Neural progenitor cell (in vitro differentiated cells): ENCODE measurements around the gene ARHGEF39.

Experiments used
- CTCF ChIP-seq: fragments of 200-600 bp; sonication (generic); IDR thresholded peaks from 2 replicates; pipeline ENCODE4 v1.5.1; 2017; ENCODE audit warnings: antibody characterized with exemption, mild to moderate bottlenecking
- EZH2 ChIP-seq: fragments of 200-600 bp; sonication (generic); IDR thresholded peaks from 2 replicates; pipeline ENCODE4 v1.6.1; 2017; ENCODE audit warnings: antibody characterized with exemption, mild to moderate bottlenecking, moderate library complexity
- EZH2phosphoT487 ChIP-seq: fragments of 200-600 bp; sonication (generic); IDR thresholded peaks from 2 replicates; pipeline ENCODE4 v1.6.1; 2017; ENCODE audit warnings: antibody characterized with exemption

DNA sequence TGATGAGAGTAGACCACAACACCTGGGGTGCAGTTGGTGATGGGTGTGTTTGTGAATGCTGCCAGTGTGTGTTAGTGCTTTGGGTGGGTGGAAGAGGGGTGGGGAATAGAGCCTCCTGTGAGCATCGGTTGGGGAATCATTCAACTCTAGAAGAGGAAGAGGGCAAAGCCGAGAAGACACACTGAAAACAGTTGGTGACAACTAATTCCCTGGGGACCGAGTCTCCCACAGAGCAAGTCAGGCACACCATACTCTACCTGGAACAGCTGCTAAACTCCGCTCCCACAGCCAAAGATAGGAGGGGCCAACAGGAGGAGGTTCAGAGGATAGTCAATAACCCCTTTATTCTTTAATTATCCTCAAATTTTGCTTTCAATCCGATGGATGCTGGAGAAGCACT is 1.6 kb upstream of the ARHGEF39 start:
- TF ChIP-seq CTCF (no peak), EZH2 (no peak), EZH2phosphoT487 (no peak)
